Activated CD8-positive, alpha-beta memory T cell treated with anti-CD3 and anti-CD28 coated beads for 48 hours (primary cell): ENCODE measurements around the gene SH2D2A.
"Not testable (repeated sequence)": the region's sequence is repeated elsewhere in the genome, so short reads cannot be mapped to it uniquely, and the experiment has no call there.

Experiments used
- DNase-seq, 3 experiments: peaks; one replicate each; pipeline ENCODE4 v3.0.0-alpha.2; 2020; ENCODE audit warnings: low read depth in 2 of 3, low spot score in 2 of 3

The SH2D2A gene

DNA sequence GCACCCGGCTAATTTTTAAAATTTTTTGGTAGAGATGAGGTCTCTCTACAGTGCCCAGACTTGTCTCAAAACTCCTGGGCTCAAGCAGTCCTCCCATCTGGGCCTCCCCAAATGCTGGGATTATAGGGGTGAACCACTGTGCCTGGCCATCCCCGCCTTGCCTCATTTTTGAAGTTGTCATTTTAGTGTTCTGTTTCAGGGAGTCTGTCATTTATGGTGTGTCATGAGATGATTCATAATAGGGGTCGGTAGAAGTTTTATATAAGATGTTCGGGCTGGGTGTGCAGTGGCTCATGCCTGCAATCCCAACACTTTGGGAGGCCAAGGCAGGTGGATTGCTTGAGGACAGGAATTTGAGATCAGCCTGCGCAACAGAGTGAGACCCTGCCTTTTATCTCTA lies 40.8 kb downstream of the SH2D2A start:
- DNase-seq, result no peak

DNA sequence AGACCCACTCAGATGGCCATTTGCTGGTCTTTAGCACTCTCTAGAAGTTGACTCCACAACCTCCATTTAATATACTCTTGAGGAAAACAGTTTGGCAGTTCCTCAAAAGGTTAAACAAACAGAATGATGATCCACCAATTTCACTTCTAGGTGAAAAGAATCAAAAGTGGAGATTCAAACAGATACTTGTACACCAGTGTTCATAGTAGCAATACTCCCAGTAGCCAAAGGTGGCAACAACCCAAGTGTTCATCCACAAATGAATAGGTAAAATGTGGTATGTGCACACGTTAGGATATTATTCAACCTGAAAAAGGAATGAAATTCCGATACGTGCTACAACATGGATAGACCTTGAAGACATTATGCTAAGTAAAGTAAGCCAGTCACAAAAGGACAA lies 43.0 kb downstream of the SH2D2A start:
- DNase-seq, result no peak

DNA sequence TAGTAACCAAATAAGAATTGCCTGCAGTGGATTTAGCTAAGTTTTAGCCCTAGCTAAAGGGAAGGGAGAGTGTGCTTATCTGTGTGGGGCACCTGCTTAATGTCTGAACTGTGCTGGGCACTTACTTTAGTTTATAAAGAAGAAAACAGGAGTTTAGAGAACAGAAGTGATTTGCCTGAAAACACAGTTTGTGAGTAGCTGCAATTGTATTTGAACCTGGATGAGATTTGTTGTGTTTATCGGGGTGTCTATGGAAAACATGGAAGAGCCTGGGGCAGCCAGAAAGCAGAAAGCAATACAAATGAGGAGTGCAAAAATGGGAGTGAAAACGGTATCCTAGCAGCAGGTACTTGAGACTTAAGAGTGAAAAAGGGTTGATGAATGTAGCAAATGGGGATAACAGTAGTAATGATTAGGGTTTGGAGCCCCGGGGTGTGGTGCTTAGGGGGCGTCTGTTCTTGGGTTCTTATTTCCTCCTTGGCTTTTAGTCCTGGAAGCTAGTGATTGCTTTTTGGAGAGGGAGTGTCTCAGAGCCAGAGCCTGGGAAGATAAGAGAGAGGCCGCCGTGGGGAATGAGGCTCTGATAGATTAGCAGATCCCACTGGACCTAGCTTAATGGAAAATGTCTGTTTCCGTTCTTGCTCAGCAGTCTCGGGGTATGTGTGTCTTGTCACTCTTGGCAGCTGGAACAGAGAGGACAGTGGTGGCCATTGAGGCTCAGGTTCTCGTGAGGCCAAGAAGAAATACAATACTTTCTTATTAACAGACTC lies 43.7 kb downstream of the SH2D2A start:
- no peak for DNase-seq

DNA sequence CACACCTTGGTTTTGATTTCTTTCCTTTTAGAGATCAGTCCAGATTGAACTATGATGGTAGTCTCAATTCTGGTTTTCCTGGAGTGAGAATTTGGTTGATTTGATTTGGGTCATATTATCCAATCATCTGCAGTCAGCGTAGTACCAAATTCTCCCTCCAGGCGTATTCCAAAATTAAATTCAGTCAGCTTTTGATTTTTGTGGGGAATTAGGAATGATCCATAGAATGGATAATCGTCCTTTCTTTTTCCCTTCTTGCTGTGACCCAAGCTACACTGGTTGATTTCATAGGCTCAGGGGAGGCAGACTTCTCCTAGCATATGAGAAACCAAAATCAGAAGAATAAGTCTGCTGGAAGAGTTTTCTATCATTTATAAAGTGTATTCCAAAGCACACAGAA lies 44.4 kb downstream of the SH2D2A start:
- DNase-seq, result no peak

DNA sequence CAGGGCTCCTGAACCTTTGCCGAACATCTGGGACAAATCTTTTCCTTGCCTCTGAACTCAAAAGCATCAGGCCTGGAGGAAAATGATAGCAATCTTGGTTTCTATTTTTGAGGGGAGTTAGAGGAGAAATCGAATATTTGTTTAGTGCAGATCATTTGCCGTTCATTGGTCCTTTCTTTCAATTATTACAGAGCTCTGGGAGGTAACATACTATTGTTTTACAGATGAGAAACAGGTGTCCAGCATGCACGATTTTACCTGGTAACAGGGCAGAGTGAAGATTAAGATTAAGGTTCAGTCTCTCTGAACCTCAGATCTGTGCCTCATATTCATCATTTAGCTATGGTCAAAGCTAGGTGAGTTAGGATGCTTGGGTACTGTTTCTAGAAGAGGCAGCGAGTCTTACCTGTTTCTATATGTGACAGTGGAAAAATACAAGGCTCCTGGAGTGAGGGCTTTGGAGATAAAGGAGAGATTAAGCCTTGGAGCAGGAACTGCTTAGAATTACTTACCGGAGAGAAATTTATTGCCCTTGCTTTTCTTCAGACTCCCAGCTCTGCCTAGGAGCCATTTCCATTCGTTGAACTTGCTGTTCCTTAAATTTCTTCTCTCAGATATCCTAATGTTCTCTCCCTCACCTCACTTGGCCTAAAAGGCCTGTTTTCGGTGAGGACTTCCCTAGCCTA lies 47.9 kb downstream of the SH2D2A start:
- no peak for DNase-seq

DNA sequence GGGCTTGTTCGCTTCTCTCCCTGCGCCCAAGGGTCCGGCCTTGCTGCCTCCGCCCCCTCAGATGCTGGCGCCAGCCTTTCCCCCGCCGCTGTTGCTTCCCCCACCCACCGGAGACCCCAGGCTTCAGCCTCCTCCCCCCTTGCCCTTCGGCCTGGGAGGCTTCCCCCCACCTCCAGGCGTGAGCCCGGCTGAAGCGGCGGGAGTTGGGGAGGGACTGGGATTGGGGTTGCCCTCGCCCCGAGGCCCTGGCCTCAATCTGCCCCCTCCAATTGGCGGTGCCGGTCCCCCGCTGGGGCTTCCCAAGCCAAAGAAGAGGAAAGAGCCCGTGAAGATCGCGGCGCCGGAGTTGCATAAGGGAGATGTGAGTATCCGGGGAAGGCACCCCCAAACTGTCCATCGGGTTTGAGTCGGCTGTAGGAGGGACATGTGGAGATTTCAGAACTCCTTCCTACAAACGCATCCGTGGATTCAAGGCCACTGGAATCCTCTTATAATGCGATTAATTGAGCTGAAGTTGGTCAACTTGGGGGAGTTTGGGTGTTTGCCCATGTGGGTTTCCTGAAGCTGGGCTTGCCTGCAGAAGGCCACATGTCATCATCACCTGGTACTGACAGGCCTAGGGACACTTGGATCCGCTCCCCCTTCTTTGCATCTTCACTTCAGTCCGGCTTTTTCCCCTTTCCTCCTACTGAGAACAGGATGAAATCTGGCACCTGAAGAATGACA lies 48.6 kb downstream of the SH2D2A start:
- DNase-seq, result peak in 1 of 3 experiments; percentile 11

DNA sequence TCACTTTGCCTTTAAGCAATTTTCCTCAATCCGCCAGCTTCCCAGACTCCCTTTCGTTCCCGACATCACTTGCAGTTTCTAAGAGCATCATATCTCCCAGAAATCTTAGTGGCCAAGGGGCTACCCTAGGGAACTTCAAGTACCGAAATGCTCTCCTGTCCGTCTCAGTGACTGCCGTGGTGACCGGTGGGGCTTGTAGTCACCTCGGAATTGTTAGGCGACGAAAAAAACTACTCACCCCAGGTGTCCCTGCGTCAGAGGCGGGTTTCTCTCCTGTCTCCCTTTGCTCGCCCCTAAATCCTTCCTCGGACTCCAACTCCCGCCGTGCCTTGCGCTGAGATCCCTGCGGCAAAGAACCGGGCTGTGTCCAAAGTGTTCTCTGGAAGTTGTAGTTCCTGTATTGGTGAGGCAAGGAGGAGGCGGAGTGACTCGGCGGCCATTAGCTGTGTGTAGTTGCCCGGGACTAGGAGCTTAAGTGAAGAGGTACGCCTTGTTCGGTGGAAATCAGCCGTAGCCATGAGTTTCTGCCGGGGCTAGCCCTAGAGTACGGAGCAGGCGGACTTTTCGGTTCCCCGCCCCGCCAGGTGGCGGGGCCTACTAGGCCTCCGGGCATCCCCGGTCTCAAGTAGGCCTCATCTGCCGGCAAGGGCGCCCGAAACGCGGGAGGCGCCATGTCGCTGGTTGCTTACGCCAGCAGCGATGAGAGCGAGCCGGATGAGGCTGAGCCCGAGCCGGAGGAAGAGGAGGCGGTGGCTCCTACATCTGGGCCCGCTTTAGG lies 49.4 kb downstream of the SH2D2A start, which contains the start of gene PRCC:
Gene PRCC, plus strand, starts transcription at position 435 of the 778 bp plus-strand sequence. Its CDS starts 237 bp downstream, at position 672.
- DNase-seq, result peak; percentile 76 to 91 (median 83)

DNA sequence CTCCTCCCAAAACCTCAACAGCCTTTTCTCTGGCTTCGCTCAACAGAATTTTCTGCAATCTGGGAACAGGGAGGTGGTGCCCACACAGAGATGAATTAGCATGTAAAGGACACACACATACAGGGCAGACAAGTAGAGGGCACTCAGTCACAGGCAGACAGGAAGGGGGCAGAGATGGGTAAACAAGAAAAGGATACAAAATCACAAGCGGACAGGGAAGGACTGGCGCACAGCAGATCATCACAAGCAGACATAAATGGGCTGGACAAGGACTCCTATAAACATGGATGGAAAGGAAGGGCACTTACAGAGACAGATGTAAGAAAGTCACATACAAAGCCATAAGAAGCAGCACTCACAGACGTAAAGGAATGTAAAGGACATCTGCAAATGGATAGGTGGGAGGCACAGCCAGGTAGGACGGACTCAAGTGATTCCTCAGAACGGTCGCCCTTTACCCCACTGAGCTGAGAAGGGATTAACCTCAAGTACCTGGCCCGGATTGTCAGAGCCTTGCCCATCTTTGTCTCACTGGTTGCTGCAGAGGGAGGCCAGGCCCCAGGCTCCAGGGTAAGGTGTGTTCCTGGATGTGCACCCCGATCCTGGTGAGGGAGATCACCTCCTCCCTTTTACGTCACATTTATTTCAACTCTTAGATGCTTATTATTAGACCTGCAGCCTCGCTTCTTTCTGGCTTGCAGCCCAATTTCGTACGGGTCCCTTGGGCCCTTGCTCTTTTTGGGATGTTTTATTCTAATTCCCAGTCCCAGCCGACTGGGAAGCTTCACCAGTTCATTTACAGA lies 50.1 kb downstream of the SH2D2A start:
- DNase-seq, result no peak

DNA sequence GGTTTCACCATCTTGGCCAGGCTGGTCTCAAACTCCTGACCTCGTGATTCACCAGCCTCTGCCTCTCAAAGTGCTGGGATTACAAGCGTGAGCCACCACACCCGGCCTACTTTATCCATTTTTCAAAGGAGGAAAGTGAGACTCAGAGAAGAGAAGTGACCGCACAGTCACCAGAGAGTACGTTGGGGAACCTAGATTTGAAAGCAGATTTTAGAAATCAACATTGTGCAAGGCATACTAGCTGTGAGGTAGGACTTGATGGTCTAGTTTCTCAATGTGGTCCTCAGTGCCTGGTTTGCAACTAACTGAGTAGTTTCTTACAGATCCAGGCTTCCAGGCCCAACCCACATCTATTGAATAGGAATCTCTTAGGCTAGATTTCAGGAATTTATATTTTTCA lies 51.0 kb downstream of the SH2D2A start:
- DNase-seq, result no peak

DNA sequence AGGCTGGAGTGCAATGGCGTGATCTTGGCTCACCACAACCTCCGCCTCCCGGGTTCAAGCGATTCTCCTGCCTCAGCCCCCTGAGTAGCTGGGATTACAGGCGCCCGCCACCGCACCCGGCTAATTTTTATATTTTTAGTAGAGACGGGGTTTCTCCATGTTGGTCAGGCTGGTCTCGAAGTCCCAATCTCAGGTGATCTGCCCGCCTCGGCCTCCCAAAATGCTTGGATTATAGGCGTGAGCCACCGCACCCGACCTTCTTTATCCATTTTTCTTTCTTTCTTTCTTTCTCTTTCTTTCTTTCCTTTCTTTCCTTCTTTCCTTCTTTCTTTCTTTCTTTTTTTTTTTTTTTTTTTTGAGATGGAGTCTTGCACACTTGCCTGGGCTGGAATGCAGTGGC lies 51.5 kb downstream of the SH2D2A start:
- DNase-seq, result not testable (repeated sequence)

DNA sequence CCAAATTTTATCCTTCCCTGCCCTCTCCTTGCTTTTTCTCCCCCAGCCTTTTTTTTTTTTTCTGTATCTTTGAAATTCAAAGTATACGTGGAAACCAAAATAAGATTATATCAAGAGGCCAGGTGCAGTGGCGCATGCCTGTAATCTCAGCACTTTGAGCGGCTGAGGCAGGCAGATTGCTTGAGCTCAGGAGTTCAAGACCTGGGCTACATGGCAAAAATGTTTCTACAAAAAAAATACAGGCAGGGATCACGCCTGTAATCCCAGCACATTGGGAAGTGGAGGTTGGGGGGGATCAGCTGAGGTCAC lies 55.9 kb downstream of the SH2D2A start:
- no peak for DNase-seq

DNA sequence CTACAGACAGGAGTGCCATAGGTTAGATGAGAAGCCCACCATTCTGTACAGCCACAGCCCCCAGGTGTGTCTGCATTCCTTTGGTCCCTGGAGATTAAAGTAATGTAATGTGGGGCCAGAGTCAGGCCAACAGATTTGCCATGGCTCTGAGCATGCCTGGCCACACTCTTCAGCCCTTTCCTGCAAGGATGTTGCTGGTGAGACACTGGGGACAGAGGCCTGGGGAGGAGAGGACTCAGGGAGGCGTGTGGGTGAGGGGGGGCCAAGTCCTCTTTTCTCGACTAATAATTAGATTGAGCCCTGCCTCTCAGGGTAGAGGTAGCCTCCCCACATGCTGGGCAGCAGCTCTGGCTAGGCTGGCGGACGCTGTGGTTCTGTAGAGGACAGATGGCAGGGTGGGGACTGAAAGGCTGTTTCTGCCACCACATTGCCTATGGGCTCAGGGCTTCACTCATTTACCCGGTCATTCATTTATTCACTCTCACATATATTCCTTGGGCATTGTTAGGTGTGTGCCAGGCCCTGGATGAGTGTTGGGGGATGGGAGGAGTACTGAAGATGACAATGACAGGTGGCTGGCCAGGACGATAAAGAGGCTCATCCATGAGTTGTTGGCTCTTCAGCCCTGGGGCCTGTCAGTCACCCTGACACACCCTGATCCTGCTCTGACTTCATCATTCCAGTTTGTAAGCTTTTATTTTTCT lies 56.4 kb downstream of the SH2D2A start:
- no peak for DNase-seq

DNA sequence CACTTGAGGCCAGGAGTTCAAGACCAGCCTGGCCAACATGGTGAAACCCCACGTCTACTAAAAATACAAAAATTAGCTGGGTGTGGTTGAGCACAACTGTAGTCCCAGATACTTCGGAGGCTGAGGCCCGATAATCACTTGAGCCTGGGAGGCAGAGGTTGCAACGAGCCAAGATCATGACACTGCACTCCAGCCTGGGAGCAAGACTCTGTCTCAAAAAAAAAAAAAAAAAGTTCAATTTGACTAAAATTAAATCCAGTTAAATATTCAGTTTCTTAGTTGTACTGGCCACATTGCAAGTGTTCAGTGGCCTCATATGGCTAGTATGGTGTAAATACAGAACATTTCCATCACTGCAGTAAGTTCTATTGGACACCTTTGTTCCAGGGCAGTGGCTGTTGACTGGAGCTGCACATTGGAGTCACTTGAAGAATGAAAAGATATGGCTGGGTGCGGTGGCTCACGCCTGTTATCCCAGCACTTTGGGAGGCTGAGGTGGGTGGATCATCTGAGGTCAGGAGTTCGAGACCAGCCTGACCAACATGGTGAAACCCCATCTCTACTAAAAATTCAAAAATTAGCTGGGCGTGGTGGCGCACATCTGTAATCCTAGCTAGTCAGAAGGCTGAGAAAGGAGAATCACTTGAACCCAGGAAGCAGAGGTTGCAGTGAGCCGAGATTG lies 58.9 kb downstream of the SH2D2A start:
- DNase-seq, result not testable (repeated sequence)

DNA sequence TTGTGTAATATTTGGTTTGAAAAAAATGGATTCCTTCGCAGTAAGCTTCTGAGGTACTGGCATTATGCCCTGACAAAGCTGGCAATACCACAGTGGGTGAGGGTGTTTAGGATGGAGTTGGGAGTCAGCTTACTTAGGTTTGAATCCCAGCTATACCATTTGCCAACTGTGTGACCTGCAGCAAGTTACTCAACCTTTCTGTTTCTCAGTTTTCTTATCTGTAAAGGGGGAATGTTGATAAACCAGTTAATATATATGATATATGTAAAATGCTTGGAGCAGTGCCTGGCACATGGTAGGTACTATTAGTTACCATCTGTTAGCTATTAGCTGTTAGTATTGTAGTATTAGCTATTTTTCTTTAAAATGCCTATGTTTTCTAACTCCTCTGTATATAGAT lies 60.3 kb downstream of the SH2D2A start:
- no peak for DNase-seq
